Lower leg skin (tissue), 3 donors: ENCODE data around the gene ILKAP.

Source experiments
- POLR2A ChIP-seq, 2 donors: fragments of 450-650 bp; IDR thresholded peaks; one replicate each; pipeline ENCODE4 v1.6.1; 2016 to 2017; ENCODE audit warnings: antibody characterized with exemption in 2 of 2, mild to moderate bottlenecking in 1 of 2, moderate library complexity in 1 of 2
- TF ChIP-seq, protein P1 (sequence below), 3 donors: fragments of 450-650 bp; IDR thresholded peaks; one replicate each; pipeline ENCODE4 v1.5.1; 2016; ENCODE audit warnings: antibody characterized with exemption in 3 of 3, mild to moderate bottlenecking in 3 of 3, moderate library complexity in 2 of 3

DNA sequence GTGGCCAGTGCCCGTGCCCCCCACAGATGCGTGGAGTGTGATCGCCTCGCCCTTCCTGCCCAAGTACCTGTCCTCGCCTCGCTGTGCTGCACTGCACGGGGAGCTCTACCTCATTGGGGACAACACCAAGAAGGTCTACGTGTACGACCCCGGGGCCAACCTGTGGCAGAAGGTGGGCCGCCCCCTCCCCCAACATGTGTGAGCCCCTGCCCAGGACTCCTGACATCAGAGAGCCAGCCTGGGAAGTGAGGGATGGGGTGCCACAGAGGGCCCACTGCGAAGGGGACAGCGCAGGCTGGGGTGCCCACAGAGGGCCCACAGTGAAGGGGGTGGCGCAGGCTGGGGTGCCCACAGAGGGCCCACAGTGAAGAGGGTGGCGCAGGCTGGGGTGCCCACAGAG lies 54.5 kb downstream of the ILKAP start:
- TF ChIP-seq, protein P1, sequence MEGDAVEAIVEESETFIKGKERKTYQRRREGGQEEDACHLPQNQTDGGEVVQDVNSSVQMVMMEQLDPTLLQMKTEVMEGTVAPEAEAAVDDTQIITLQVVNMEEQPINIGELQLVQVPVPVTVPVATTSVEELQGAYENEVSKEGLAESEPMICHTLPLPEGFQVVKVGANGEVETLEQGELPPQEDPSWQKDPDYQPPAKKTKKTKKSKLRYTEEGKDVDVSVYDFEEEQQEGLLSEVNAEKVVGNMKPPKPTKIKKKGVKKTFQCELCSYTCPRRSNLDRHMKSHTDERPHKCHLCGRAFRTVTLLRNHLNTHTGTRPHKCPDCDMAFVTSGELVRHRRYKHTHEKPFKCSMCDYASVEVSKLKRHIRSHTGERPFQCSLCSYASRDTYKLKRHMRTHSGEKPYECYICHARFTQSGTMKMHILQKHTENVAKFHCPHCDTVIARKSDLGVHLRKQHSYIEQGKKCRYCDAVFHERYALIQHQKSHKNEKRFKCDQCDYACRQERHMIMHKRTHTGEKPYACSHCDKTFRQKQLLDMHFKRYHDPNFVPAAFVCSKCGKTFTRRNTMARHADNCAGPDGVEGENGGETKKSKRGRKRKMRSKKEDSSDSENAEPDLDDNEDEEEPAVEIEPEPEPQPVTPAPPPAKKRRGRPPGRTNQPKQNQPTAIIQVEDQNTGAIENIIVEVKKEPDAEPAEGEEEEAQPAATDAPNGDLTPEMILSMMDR (IDR thresholded peaks at IDR 0.05) = no peak
- TF ChIP-seq POLR2A (IDR thresholded peaks at IDR 0.05) = no peak
